Common myeloid progenitor, CD34-positive (primary cell): ENCODE measurements around the gene HSF4.

ENCODE experiments used
- CTCF ChIA-PET: fragments of 350-600 bp; sonication (Branson Sonifier 250); formaldehyde crosslinking; loops from one replicate; lab custom pipeline; 2021; ENCODE audit warnings: antibody characterized with exemption; lab: Charles Lee
- POLR2A ChIA-PET: fragments of 350-600 bp; sonication (Branson Sonifier 250); formaldehyde crosslinking; loops from one replicate; lab custom pipeline; 2021; ENCODE audit warnings: antibody characterized with exemption; lab: Charles Lee
- DNase-seq, 3 donors: peaks; one replicate each; pipeline versions ENCODE4 v3.0.0 to v3.0.0-alpha.2; 2013
- H3K27ac ChIP-seq, 2 experiments: 1 replicate in 1 of 2; 2 replicates in 1 of 2; pipeline ENCODE4 v1.7.0; 2013; ENCODE audit warnings: inconsistent platforms in 2 of 2, low read length in 2 of 2, mild to moderate bottlenecking in 2 of 2, low read depth in 1 of 2, moderate library complexity in 1 of 2; ENCODE audit not compliant: severe bottlenecking in 2 of 2, insufficient read depth in 1 of 2, poor library complexity in 1 of 2
- H3K27me3 ChIP-seq, 5 experiments: replicated peaks in 2 of 5; 1 replicate in 3 of 5; 2 replicates in 2 of 5; pipeline versions ENCODE4 v1.6.1 to v1.7.0; 2013; ENCODE audit warnings: low read length in 4 of 5, mild to moderate bottlenecking in 2 of 5, moderate library complexity in 2 of 5, inconsistent platforms in 1 of 5; ENCODE audit not compliant: insufficient read depth in 5 of 5, control insufficient read depth in 4 of 5
- H3K36me3 ChIP-seq, 4 experiments: 1 replicate in 2 of 4; 2 replicates in 2 of 4; pipeline versions ENCODE4 v1.6.1 to v1.7.0; 2013; ENCODE audit warnings: low read length in 3 of 4, control low read depth in 1 of 4, mild to moderate bottlenecking in 1 of 4; ENCODE audit not compliant: control insufficient read depth in 4 of 4, insufficient read depth in 4 of 4
- H3K4me1 ChIP-seq, 4 experiments: 1 replicate in 3 of 4; 2 replicates in 1 of 4; pipeline versions ENCODE4 v1.6.1 to v1.7.1; 2013; ENCODE audit warnings: low read length in 3 of 4, mild to moderate bottlenecking in 3 of 4, control low read depth in 1 of 4, inconsistent platforms in 1 of 4, moderate library complexity in 1 of 4; ENCODE audit not compliant: control insufficient read depth in 4 of 4, insufficient read depth in 4 of 4; ENCODE audit errors: control extremely low read depth in 1 of 4
- H3K4me3 ChIP-seq, 7 experiments: 1 replicate in 4 of 7; 2 replicates in 3 of 7; pipeline versions ENCODE4 v1.5.1 to v1.7.0; 2013; ENCODE audit warnings: mild to moderate bottlenecking in 7 of 7, low read length in 6 of 7, moderate library complexity in 6 of 7, inconsistent platforms in 2 of 7, low read depth in 2 of 7, control low read depth in 1 of 7; ENCODE audit not compliant: insufficient read depth in 4 of 7, control insufficient read depth in 1 of 7; ENCODE audit errors: extremely low read depth in 1 of 7
- H3K9me3 ChIP-seq, 5 experiments: 1 replicate in 4 of 5; 2 replicates in 1 of 5; pipeline versions ENCODE4 v1.6.1 to v1.7.1; 2013; ENCODE audit warnings: low read length in 4 of 5, mild to moderate bottlenecking in 2 of 5, inconsistent platforms in 1 of 5, low read depth in 1 of 5, moderate library complexity in 1 of 5; ENCODE audit not compliant: control insufficient read depth in 4 of 5, insufficient read depth in 2 of 5; ENCODE audit errors: control extremely low read depth in 1 of 5
- WGBS: methylation state at CpG from one replicate; pipeline ENCODE4 v1.1.5; 2013; ENCODE audit not compliant: insufficient coverage; 5-methylcytosine and 5-hydroxymethylcytosine counted together

Gene HSF4

GRCh38 chr16:67177743-67178699 is 13.5 kb downstream of the HSF4 start:
- H3K27ac ChIP-seq, result no peak overlapping the region
- ChIA-PET POLR2A (no interaction called here), CTCF (interaction anchor here (1.2 to 4.6 kb wide), 4 partner anchors 10 to 79 kb away, joined by 3 to 34 read pairs (median 4); partner anchors contain the start of gene B3GNT9)
- peaks cover 0 to 55% (median 30%) of the 10 kb centered on the region in 5 experiments for H3K27me3 ChIP-seq
- peaks cover 0 to 2% (median 0%) of the 10 kb centered on the region in 4 experiments for H3K36me3 ChIP-seq
- DNase-seq, result peak in 2 of 3 donors; percentile 74 to 75
- H3K9me3 ChIP-seq, result no peaks in the 10 kb centered on the region
- H3K4me1 ChIP-seq, result peaks cover 0 to 33% (median 25%) of the 10 kb centered on the region in 4 experiments
- H3K4me3 ChIP-seq, result peak overlapping the region in 6 of 7 experiments; percentile 40 to 74 (median 55)
- 4% methylated on average over 59 of the region's 73 CpGs for WGBS

DNA sequence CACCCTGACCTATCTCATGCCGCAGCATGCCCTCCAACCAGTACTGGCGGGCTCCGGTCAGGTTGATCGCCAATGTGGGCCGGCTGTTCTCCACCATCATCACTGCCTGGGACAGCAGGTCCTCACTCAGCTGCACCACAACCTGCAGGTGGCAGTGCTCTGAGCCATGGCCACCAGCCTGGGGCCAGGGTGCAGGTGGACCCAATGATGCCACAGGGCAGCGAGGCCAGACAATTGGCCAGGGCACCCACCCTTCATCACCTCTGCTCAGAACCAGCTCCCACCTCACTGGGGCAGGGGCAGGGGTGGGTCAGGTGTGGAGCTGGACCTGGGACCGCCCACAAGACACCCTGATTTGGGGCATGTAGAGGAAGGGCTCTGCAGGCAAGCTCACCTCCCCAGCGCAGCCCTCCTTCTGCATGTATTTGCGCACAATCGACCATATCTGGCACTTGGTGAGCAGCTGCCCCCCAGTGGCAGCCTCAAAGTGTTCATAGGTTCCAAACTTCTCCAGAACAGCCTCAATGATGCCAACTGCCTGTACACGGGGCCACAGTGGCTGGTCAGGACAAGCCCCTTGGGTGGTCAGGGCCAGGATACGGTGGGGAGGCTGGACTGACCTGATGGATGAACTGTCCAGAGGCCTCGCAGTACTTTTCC is 15.0 kb downstream of the HSF4 start:
- Histone ChIP-seq H3K36me3 (peaks cover 0 to 2% (median 0%) of the 10 kb centered on the region in 4 experiments), H3K9me3 (no peaks in the 10 kb centered on the region), H3K4me3 (no peak overlapping the region), H3K27me3 (peaks cover 0 to 44% (median 23%) of the 10 kb centered on the region in 5 experiments), H3K27ac (no peak overlapping the region), H3K4me1 (peaks cover 0 to 31% (median 26%) of the 10 kb centered on the region in 4 experiments)
- ChIA-PET POLR2A (no interaction called here), CTCF (interaction anchor here (0.8 to 1.3 kb wide), 4 partner anchors 16 to 217 kb away, joined by 3 to 4 read pairs (median 4); no protein-coding TSS in a partner anchor)
- DNase-seq, result peak in 1 of 3 donors; percentile 56
- 96% methylated on average over 8 of the region's 13 CpGs for WGBS

DNA sequence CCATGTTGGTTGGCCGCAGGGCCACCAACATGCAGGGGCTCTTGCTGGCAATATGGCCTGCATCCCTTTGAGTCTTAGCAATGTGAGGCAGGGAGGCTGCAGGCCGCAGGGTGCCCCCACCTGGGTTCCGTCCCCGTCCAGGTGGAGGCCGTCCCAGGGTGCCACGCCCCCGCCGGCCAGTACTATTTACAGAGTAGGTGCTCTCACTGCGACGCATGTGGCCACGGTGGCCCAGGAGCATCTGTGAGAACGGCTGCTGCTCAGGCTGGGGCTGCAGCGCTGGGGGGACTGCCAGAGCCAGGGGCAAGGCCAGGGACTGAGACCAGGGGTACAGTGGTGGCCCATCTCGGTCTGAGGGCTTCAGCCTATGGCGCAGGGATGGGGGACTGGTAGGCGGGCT is 15.6 kb downstream of the HSF4 start:
- Histone ChIP-seq H3K36me3 (peaks cover 0 to 2% (median 0%) of the 10 kb centered on the region in 4 experiments), H3K4me3 (no peak overlapping the region), H3K9me3 (no peaks in the 10 kb centered on the region), H3K27ac (no peak overlapping the region), H3K4me1 (peaks cover 0 to 31% (median 26%) of the 10 kb centered on the region in 4 experiments), H3K27me3 (peaks cover 0 to 44% (median 20%) of the 10 kb centered on the region in 5 experiments)
- CTCF ChIA-PET, result interaction anchor here (1.1 to 1.3 kb wide), 2 partner anchors 16 to 18 kb away, joined by 4 read pairs; no protein-coding TSS in a partner anchor
- 97% methylated on average over 14 of the region's 16 CpGs for WGBS
- no peak for DNase-seq
- POLR2A ChIA-PET, result no interaction called here

- POLR2A ChIA-PET, result no interaction called here
- no peak for DNase-seq
- H3K4me1 ChIP-seq, result peaks cover 0 to 35% (median 29%) of the 10 kb centered on the region in 4 experiments
Observed at GRCh38 chr16:67181346-67181745, 16.8 kb downstream of the HSF4 start.

GRCh38 chr16:67182288-67182687 is 17.7 kb downstream of the HSF4 start:
- POLR2A ChIA-PET, result interaction anchor here (0.6 kb wide), 1 partner anchor 67 kb away, joined by 4 read pairs; no protein-coding TSS in a partner anchor

More at GRCh38 chr16:67181346-67181745, 16.8 kb downstream of the HSF4 start:
- WGBS, result 100% methylated on average over 2 of the region's 2 CpGs
- H3K36me3 ChIP-seq, result peaks cover 0 to 2% (median 0%) of the 10 kb centered on the region in 4 experiments
- H3K27ac ChIP-seq, result no peak overlapping the region
- CTCF ChIA-PET, result interaction anchor here (0.7 to 2.6 kb wide), 7 partner anchors 9 to 80 kb away, joined by 3 to 13 read pairs (median 3); partner anchors contain the start of genes B3GNT9, FBXL8 and TRADD
- H3K9me3 ChIP-seq, result no peaks in the 10 kb centered on the region
- no peak overlapping the region for H3K4me3 ChIP-seq
- H3K27me3 ChIP-seq, result peaks cover 0 to 34% (median 18%) of the 10 kb centered on the region in 5 experiments

GRCh38 chr16:67183284-67183626 is 18.7 kb downstream of the HSF4 start:
- Histone ChIP-seq H3K36me3 (no peaks in the 10 kb centered on the region), H3K9me3 (no peaks in the 10 kb centered on the region), H3K4me3 (peak overlapping the region; percentile 72 to 94 (median 81)), H3K27ac (peak overlapping the region in 1 of 2 experiments; percentile 96), H3K4me1 (peaks cover 0 to 28% (median 24%) of the 10 kb centered on the region in 4 experiments), H3K27me3 (peaks cover 0 to 17% (median 9%) of the 10 kb centered on the region in 5 experiments)
- 13% methylated on average over 8 of the region's 11 CpGs for WGBS
- CTCF ChIA-PET, result interaction anchor here (0.8 to 2.6 kb wide), 8 partner anchors 9 to 166 kb away, joined by 3 to 13 read pairs (median 5); no protein-coding TSS in a partner anchor
- DNase-seq, result no peak
- POLR2A ChIA-PET, result no interaction called here

More at GRCh38 chr16:67182288-67182687, 17.7 kb downstream of the HSF4 start:
- DNase-seq, result no peak
- Histone ChIP-seq H3K9me3 (no peaks in the 10 kb centered on the region), H3K4me3 (no peak overlapping the region), H3K27ac (no peak overlapping the region), H3K4me1 (peaks cover 0 to 35% (median 29%) of the 10 kb centered on the region in 4 experiments), H3K27me3 (peaks cover 0 to 26% (median 16%) of the 10 kb centered on the region in 5 experiments), H3K36me3 (no peaks in the 10 kb centered on the region)
- 96% methylated on average over 2 of the region's 2 CpGs for WGBS
- CTCF ChIA-PET, result interaction anchor here (0.9 to 2.6 kb wide), 8 partner anchors 8 to 26 kb away, joined by 3 to 13 read pairs (median 5); no protein-coding TSS in a partner anchor
